ENCODE data around the gene DOCK3. TPM values are rescaled to one million over a fixed set of nuclear protein-coding genes. Genes with fewer than 3 reads are reported as not detected.

The DOCK3 gene
- polyA plus RNA-seq, 1 donor, result 0.81 TPM

Other genes with a start within 250 kb of the DOCK3 start
- 7.5 TPM for gene CACNA2D2, start 171.3 kb upstream of the DOCK3 start, polyA plus RNA-seq
- gene C3orf18, start 107.2 kb upstream of the DOCK3 start, polyA plus RNA-seq, result 6.8 TPM
- 29.9 TPM for gene HEMK1, start 105.4 kb upstream of the DOCK3 start, polyA plus RNA-seq
- gene CISH, start 63.2 kb upstream of the DOCK3 start, polyA plus RNA-seq, result 47.8 TPM
- 81.6 TPM for gene MAPKAPK3, start 57.8 kb upstream of the DOCK3 start, polyA plus RNA-seq

Data from large intestine (tissue), 1 donor.